Iris pigment epithelial cell (primary cell): ENCODE results near the gene KIAA1755.
"Not testable (repeated sequence)": the region's sequence is repeated elsewhere in the genome, so short reads cannot be mapped to it uniquely, and the experiment has no call there.

Experiments used
- DNase-seq: peaks from one replicate; pipeline ENCODE4 v3.0.0-alpha.2; 2011; ENCODE audit warnings: low read depth

KIAA1755 gene

DNA sequence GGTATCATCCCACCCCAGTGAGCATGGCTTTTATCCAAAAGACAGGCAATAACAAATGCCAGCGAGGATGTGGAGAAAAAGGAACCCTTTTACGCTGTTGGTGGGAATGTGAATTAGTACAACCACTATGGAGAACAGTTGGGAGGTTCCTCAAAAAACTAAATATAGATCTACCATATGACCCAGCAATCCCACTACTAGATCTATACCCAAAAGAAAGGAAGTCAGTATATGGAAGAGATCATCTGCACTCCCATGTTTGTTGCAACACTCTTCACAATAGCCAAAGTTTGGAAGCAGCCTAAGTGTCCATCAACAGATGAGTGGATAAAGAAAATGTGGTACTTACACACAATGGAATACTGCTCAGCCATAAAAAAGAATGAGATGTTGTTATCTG is 5.9 kb upstream of the KIAA1755 start:
- DNase-seq: no peak

GRCh38 chr20:38262931-38263330 is 2.4 kb upstream of the KIAA1755 start:
- no peak for DNase-seq

GRCh38 chr20:38261054-38261390 is 487 bp upstream of the KIAA1755 start:
- DNase-seq: no peak

GRCh38 chr20:38260025-38260377 is 534 bp downstream of the KIAA1755 start:
- DNase-seq: no peak

GRCh38 chr20:38258545-38259215 is 1.9 kb downstream of the KIAA1755 start:
- DNase-seq: no peak

- DNase-seq: no peak
Measured at GRCh38 chr20:38256966-38257365, 3.6 kb downstream of the KIAA1755 start.

DNA sequence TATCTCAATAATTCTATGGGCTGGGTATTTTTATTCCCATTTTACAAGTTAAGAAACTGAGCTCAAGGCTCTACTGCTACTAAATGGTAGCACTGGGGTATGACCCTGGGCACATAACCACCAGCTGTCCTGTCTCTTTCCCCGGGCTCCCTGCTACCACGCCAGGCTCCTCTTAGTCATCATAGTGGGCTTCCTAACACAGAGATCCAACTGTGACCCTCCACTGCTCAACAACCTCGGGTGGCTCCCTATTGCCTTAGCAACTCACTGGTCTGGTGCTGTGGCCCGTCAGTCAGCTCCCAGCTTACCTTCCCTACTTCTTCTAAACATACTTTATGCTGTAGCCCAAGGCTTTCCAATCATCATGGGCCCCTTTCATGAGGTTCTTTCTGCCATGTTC is 4.5 kb downstream of the KIAA1755 start:
- no peak for DNase-seq

DNA sequence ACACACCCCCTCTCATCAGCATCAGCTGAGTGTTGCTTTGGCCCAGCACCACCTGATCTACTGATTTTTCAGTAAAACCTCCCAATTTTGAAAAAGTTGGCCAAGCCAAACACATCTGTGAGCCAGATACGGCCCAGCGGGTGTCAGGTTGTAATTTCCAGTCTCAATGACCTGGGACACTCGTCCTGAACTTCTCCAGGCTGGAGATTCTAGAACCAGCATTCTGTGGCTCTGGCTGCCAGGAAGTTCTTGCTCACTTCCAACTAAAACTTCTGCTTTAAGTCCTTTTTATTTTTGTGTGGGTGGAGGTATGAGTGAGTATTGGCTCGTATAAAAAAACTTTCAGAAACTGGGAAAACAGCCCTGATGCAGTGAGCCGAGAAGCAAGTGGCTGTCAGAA is 5.1 kb downstream of the KIAA1755 start:
- peak; percentile 48 for DNase-seq

- not testable (repeated sequence) for DNase-seq
Measured at GRCh38 chr20:38254621-38255020, 5.9 kb downstream of the KIAA1755 start.

GRCh38 chr20:38253571-38253970 is 7.0 kb downstream of the KIAA1755 start:
- DNase-seq: no peak

DNA sequence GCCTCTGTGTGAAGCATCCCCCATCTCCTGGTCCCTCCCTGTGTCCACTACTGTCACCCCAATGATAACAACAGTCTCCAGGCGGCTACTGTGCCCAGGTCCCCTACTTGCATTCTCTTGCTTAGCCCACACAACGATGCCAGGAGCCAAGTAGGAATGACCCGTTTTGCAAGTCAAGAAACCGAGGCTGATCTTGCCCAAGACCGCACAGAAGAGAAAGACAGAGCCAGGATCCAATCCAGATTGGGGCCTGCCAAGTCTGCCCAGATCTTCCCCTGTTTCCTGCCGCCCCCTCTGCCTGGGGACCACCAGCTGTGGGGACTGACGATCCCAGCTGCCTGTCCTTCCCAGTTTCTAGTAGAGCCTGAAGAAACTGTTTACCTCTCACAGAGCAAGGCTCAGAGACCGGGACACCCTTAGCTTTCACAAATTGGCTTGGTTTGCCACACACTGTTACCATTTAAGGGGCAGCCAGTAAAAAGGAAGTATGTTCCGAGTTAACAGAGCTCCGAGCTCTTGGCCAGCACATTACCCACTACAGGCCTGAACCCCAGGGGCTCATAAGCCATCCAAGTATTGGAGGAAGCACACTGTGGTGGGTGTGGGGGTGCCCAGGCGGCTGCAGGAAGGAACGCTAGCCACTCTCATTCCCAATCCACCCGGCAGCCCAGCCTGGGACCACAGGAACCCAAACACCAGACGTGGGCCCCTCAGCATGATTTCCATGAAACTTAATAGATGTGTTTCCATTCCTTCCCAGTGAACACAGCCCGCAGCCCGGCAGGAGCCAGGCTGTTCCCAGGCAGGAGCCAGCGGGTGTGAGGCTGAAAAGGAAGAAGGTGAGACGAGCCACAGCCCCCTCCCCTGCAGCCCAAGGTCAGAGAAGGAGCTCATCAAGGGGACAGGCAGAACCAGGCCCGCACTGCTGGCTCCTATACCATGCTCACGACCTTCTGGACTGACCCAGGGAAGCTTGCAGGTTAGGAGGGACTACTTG is 7.9 kb downstream of the KIAA1755 start:
- DNase-seq: no peak

DNA sequence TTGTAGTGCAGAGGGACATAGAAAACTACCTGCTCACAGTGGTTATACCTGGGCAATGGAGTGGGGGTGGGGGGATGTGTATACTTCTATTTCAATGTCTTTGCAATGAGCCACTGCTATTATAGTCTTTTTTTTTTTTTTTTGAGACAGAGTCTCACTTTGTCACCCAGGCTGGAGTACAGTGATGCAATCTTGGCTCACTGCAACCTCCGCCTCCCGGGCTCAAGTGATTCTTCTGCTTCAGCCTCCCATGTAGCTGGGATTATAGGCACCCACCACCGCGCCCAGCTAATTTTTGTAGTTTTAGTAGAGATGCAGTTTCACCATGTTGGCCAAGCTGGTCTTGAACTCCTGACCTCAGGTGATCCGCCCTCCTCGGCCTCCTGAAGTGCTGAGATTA is 9.1 kb downstream of the KIAA1755 start:
- not testable (repeated sequence) for DNase-seq

- DNase-seq: no peak
Measured at GRCh38 chr20:38250609-38251008, 9.9 kb downstream of the KIAA1755 start.

DNA sequence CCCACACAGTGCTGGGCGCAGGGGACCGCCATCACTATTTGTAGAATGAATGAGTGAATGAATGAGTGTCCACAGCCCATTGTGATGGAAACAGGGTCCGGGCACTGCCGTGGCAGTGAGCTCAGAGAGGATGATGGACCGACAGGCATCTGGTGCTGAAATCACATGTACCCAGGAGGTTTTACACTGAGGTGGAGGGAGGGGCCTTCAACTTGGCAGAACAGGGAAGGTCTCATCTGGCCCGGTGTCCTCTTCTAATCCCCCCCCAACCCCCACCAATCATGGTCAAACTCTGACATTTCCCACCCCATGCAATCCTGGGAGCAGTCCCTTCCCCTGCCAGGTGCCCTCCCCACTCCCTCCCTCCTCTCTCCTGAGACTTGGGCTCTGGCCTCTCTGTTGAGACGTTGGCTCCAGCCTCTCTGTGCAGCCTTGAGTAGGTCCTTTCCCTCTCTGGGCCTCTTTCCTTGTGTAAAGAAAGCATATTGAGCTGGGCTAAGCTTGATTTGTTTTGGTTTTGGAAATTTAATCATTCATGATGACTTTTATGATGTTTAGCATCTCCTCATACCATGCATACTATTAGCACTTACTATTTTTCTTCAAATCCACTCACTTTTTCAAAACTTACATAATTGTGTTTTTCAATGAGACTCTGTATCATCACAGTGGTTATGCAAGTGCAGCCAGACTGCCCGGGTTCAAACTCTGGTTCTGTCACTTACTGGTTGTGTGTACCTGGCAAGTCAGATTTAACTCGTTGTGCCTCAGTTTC is 10.8 kb downstream of the KIAA1755 start:
- no peak for DNase-seq

DNA sequence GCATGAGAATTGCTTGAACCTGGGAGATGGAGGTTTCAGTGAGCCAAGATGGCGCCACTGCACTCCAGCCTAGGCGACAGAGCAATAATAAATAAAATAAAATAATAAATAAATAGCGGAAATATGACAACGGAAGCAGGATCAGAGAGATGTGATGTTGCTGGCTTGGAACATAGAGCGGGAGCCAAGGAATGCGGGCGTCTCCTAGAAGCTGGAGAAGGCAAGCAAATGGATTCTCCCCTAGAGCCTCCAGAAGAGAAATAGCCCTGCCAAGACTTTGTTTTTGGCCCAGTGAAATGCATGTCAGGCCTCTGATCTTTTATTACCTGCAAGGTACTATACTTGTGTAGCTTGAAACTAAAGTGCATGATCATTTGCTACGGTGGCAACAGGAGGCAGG is 12.4 kb downstream of the KIAA1755 start:
- DNase-seq: no peak

DNA sequence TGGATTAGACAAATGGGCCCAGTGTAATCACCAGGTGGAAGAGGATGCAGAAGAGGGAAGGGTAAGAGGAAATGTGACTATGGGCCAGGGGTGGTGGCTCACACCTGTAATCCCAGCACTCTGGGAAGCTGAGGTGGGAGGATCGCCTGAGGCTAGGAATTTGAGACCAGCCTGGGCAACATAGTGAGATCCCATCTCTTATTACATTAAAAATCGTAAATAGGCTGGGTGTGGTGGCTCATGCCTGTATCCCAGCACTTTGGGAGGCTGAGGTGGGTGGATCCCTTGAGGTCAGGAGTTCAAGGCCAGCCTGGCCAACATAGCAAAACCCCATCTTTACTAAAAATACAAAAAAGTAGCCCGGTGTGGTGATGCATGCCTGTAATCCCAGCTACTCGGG is 12.8 kb downstream of the KIAA1755 start:
- DNase-seq: not testable (repeated sequence)

DNA sequence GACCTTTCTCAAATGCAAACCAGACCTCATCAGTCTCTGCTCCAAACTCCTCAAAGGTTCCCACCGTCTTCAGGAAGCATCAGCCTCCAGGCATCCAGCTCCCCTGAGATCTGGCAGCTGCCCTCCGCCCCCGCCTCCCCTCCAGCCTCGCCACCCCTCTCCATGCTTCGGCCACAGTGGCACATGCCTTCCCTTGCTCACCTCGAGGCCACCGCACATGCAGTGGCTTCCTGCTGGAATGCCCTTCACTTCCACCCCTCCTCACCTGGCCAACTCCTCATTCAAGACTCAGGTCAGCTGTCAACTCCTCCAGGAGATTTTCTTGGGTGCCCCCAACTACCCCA is 13.4 kb downstream of the KIAA1755 start:
- no peak for DNase-seq

DNA sequence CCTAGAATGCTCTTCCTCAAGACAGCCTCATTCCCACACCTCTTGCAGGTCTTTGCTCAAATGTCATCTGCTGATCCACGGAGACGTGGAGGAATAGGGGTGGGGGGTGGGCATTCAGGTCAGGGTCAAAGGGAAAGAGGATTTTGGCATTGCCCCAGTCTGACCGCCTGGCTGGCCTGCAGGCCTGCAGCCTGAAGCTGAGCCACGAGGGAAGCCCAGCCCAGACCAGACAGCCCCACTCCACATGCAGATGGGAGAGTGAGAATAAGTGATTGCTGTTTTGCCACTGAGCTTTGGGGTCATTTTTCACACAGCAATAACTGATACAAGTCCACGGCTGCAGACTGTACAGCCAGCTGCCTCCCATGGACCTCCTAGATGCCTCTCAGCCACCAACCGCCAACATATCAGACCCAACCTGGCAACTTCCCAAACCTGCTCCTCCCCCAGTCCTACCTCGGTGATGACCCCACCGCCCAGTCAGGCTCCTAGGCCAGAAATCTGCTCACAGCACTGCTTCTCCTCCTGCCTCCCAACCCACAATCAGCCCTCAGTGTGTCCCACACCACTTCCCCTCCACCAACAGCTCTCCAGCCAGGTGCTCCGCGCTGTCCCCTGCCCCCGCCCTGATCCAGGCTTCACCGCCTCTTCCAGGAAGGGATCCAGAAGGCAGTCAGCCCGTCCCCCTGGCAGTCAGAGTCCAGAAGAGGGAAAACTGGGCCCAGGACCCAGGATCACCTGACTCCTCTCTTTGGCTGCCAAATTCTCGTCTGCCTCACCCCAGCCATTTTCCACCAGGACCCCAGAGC is 14.0 kb downstream of the KIAA1755 start:
- DNase-seq: no peak

DNA sequence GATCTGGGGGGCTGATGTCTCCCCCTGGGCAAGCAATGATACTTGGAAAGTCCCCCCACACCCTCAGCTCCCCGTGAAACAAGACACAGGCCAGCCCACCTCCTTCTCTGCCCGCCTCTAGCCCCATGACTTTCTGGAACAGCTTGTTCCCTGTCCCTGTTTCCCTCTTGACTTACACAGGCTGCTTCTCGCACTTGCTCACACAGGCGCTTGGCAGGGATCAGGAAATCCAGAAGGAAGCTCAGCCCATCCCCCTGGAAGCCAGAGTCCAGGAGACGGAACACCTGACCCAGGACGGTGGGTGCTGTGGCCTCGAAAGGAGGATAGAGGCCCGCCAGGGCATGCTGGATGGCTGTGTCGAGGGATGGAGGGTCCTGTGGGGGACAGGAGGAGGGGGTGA is 14.8 kb downstream of the KIAA1755 start:
- no peak for DNase-seq

- no peak for DNase-seq
Measured at GRCh38 chr20:38243709-38244020, 16.9 kb downstream of the KIAA1755 start.

- DNase-seq: no peak
Measured at GRCh38 chr20:38242848-38243708, 17.5 kb downstream of the KIAA1755 start.
